ENCODE results near the gene LRP1-AS.
"Not testable (repeated sequence)": the region's sequence is repeated elsewhere in the genome, so short reads cannot be mapped to it uniquely, and the experiment has no call there.

The LRP1-AS gene

DNA sequence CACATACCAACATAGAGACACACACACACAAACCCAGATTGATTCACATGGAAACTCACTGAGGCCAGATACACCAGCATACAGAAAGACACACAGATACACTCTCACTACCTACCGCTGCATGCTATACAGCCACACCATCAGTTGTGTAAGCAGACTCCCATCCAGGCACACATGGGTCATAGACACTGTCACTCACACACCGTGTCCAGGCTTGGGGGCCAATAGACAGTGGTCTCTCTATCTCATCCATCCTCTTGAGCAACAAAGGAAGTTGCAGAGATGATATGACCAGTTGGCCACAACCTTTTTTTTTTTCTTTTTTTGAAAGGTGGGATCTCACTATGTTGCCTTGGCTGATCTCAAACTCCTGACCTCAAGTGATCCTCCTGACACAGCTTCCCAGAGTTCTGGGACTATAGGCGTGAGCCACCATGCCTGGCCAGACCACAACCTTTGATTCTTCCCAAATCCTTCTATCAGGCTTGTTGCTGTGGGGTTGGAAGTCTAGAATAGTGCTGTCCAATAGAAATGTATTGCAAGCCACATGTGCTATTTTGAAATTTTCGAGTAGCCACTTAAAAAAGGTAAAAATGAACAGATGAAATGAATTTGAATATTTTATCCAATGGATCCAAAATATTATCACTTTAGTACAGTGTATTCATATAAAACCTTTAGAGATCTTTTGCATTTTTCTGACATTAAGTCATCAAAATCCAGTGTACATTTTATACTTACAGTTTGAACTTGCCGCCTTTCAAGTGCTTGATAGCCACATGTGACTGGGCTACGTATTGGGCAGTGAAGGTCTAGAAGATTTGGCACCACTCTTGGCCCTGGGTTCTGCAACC lies 7.4 kb downstream of the LRP1-AS start:
- DNase-seq (ENCODE audit: low spot score), result no peak

GRCh38 chr12:57138526-57139272 lies 8.7 kb downstream of the LRP1-AS start:
- DNase-seq (ENCODE audit: low spot score), result no peak

GRCh38 chr12:57135527-57136326 lies 11.7 kb downstream of the LRP1-AS start:
- no peak for DNase-seq (ENCODE audit: low spot score)

DNA sequence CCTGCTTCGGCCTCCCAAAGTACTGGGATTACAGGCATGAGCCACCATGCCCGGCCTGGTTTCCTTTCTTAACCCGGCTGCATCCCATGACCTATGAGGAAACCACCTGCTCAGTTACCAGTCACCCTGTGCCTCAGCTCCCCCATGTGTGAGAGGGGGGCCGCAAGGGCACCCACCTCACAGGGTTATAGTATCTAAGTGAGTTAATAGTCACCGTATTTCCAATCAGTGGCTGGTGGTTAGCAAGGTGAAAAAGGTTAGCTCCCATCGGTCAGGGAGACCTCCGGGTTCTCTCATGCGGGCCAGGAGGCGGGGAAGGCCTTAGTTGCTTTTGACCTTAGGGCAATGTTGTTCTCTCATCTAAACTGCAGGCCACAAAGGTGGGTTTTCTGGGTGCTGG lies 12.5 kb downstream of the LRP1-AS start:
- no peak for DNase-seq (ENCODE audit: low spot score)

GRCh38 chr12:57133916-57134315 lies 13.5 kb downstream of the LRP1-AS start:
- no peak for DNase-seq (ENCODE audit: low spot score)

DNA sequence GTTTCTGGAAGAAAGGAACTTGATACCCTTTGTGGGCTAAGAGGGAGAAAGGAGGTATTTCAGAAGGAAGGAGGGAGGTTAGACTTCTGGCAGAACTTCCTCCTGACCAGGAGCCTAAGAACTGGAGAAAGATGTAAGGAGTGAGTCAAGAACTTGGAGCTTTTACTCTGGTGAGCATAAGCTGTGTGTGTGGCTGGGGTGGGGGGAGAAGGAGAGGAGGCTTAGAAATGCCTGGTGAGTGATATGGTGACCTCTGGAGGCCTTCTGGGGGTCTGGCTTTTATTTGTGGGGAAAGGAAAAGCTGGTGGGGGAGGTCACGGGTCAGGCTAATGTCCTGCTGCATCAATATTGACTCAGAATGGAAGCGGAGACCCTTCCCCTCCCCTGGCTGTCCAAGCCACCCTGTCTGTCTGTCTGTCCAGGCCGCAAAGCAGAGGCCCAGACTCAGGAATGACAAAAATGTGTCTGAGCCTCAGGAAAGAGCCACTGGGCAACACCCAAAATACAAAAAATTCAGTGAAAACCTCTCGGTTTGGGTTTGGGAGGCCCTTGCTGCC lies 14.3 kb downstream of the LRP1-AS start:
- peak; percentile 89 for DNase-seq (ENCODE audit: low spot score)

DNA sequence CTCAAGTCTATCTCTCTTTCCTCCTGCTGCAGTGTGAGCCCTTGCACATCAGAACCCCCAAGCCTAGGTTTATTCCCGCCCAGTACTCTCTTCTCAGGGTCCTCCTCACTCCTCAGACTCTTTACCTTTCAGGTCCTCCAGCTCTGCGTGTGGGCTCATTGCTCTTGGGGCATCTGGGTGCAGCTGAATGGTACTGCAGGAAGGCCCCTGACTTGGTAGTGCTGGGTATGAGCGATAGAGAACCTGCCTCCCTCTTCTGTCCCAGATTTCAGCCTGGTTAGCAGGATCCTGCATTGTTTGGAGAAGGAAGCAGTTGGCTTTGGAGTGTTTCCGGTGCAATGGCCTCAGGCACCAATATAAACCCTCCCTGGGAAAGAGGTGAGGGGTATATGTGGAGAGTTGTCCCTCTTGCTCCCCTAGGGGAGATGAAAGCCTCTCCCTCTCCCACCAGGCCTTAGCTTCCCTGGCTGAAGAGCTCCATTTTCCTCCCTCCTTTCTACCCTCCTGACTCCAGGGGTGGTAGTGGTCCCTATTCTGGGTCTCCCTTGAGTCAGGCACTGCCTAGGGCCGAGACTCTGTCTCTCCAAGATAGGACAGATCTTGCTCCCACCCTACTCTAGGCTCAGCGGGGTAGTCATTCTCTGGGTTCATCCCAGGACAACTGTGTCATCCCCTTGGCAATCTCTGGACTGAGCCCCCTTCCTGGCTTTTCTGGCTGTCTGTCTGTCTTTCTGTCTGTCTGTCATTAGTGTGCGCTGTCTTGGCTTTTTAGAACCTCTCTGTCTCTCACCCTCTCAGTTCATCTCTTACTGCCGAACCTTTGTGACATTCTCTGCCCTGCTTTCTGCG lies 15.3 kb downstream of the LRP1-AS start:
- no peak for DNase-seq (ENCODE audit: low spot score)

DNA sequence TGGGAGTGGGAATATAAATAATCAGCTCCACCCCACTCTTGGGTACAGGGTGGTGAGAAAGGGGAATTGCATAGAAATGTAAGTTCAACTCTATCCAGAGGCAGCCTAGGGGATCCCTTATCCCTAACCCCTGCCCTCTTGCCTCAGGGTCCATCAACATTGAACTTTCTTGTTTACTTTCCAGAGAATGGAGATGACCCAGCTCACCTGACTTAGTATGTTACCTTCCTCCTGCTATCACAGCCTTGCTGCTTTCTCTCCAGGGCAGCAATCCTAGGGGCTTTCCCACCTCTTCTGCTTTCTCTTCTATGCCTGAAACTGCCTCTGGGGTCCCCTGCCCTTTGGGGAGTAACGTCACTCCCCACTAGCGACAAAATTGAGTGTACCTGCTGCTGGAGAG lies 16.5 kb downstream of the LRP1-AS start:
- no peak for DNase-seq (ENCODE audit: low spot score)

GRCh38 chr12:57129889-57130288 lies 17.5 kb downstream of the LRP1-AS start:
- DNase-seq (ENCODE audit: low spot score), result peak; percentile 60

- DNase-seq (ENCODE audit: low spot score), result no peak
These were observed 18.0 kb downstream of the LRP1-AS start for GRCh38 chr12:57129321-57129842.

DNA sequence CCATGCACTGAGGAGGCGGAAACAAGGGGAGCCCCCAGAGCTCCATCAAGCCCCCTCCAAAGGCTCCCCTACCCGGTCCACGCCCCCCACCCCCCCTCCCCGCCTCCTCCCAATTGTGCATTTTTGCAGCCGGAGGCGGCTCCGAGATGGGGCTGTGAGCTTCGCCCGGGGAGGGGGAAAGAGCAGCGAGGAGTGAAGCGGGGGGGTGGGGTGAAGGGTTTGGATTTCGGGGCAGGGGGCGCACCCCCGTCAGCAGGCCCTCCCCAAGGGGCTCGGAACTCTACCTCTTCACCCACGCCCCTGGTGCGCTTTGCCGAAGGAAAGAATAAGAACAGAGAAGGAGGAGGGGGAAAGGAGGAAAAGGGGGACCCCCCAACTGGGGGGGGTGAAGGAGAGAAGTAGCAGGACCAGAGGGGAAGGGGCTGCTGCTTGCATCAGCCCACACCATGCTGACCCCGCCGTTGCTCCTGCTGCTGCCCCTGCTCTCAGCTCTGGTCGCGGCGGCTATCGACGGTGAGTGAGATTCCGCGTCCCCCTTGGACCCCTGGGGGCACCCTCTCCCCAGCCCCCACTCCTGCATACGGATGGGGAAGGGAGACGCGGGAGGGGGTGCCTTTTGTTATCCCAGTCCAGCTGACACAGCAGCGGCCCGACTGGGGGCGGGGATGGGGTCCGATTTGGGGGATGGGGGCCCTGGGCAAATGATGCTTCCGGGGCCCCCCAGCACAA lies 18.7 kb downstream of the LRP1-AS start:
- DNase-seq (ENCODE audit: low spot score), result no peak

DNA sequence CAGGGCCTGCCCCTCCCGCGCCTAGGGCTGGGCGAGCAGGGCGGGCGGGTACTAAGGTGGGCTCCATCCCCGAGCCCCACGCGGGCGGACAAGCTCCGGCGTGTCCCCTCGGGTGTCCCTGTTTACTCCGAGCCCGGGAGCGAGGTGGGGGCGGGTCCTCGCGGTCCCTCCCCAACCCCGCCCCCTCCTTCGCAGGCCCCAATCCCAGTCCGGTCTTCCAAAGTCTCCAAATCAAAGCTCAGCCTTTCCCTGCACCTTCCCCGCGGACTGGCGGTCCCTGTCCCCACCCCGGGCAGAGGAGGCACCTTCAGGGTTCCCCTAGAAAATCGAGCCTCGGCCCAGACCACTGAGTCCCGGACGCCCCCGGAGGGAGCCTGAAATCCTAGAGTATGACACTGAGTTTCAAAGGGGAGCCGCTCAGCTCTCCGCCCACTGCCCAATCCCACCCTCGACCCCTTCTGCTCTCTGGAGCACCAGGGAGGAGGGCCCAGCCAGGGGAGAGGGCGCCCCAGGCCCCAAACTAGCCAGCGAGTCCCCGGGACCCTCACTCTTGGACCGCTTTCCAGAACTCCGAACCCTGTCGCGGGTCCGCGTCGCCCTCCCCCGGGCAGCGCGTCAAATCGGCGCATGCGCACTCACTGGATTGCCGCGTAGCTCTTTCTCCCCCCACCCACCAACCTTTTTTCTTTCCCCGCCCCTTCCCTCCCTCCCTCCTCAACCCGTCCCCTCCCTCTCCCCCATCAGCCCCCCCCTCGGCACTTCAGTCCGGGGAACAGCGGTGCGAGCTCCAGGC lies 19.5 kb downstream of the LRP1-AS start, which contains the start of gene LRP1:
Gene LRP1 (plus strand): TSS at position 758 of the 793 bp plus-strand sequence. CDS start 482 bp downstream, outside the sequence.
- DNase-seq (ENCODE audit: low spot score), result peak; percentile 91

DNA sequence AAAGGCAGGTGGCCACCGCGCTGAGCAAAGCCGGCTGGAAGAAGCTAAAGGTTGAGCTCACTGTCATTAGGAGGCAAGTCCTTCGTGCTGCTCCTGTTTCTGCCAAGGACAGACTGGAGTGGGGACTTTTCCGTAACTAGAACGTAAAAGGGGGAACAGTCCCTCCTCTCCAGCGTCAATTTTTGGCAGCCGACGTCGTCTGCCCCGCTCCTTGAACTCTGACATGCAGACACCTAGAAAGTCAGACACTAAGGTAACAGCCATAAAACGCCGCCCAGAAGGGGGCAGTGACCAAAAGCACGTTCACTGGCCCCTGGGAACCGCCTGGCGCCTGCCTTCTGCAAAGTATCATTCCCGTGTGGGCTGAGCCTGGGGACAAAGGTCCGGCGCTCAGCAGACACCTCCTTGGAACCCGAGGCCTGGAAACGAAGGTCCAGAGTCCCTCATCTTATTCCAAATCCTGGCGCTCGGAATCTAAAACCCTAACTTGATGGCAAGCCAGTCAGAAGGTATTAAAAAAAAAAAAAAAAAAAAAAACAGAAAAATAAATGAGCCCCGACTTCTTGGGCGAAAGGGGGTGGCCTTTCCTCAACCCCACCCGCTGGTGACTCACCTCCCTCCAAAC lies 20.2 kb downstream of the LRP1-AS start:
- no peak for DNase-seq (ENCODE audit: low spot score)

DNA sequence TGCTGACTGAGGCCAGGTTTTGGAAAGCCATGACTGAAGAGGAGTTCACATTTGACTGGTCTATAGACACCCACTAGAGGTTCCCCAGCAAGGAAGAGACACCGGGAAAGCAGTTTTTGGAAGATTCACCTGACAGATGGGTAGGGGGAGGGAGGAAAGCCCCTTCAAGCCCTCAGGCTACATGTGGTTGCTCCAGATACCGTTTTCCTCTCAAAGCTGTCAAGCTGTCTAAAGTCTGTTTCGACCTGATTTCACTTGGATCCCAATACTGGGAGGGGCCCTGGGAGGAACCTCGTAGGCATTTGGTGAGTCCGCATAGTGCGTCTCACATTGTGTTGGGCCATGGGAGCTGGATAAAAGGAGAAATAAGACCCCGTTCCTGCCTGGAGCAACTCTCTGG lies 20.9 kb downstream of the LRP1-AS start:
- no peak for DNase-seq (ENCODE audit: low spot score)

DNA sequence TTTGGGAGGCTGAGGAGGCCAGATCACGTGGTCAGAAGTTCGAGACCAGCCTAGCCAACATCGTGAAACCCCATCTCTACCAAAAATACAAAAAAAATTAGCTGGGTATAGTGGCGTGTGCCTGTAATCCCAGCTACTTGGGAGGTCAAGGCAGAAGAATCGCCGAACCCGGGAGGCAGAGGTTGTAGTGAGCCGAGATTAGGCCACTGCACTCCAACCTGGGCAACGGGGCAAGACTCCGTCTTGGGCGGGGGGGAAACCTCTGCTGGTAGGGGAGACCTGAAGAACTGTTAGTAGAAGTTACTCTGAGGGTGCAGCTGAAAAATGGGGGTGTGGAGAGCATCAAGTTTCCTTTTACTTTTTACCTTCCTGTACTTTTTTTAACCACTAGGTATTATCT lies 21.4 kb downstream of the LRP1-AS start:
- DNase-seq (ENCODE audit: low spot score), result no peak

DNA sequence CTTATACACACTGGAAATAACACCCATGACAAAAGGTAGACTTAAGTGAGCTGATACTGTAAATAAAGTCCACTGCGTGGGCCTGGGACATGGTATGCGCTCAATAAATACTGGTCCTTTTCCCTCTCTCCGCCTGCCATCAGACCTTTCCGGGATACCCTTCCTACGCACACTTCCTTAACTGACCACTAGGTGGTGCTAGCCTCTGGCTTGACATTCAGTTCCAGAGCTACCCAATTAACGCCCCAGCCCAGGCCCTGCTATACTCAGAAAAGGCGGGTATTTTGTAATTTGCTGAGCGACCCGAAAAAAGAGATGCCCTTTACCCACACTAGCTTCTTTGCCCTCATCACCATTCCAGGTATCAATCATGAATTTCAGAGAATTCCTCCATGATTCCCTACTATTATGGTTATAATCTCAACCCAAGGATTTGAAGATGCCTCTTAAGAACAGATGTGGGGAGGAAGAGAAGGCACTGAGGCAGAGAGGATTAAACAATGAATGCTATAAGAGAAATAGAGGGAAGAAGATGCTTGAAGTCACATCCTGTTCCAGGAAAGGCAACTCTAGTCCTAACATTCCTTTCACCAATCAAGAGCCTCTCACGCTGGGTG lies 23.1 kb downstream of the LRP1-AS start:
- peak; percentile 75 for DNase-seq (ENCODE audit: low spot score)

DNA sequence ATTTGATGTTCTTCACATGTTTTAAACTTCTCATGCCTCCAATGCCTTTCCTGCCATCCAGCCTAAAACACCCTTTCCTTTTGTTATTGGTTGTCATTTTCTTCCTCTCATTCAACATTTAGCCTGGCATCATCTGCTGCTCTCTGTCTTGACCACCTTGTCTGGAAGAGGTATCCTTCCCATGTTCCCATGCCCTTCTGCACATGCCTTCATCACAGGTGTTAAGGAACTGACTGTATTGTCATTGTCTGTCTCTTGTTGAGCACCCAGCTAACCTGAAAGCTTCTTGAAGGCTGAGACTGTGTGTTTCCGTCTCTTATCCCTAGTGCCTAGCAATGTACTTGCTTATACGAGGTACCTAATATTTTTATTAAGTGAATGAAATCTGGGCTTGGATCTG lies 23.6 kb downstream of the LRP1-AS start:
- DNase-seq (ENCODE audit: low spot score), result no peak

DNA sequence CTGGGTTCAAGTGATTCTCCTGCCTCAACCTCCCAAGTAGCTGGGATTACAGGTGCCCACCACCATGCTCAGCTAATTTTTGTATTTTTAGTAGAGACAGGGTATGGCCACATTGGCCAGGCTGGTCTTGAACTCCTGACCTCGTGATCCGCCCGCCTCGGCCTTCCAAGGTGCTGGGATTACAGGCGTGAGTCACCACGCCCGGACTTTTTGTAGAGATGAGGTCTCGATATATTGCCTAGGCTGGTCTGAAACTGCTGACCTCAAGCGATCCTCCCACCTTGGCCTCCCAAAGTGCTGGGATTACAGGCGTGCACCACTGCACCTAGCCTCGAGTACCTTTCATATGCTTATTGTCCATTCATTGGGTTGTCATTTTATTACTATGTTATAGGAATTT lies 26.7 kb downstream of the LRP1-AS start:
- DNase-seq (ENCODE audit: low spot score), result not testable (repeated sequence)

Data from hepatic stellate cell (primary cell).